ENCODE results near the gene MEOX1.

DNA sequence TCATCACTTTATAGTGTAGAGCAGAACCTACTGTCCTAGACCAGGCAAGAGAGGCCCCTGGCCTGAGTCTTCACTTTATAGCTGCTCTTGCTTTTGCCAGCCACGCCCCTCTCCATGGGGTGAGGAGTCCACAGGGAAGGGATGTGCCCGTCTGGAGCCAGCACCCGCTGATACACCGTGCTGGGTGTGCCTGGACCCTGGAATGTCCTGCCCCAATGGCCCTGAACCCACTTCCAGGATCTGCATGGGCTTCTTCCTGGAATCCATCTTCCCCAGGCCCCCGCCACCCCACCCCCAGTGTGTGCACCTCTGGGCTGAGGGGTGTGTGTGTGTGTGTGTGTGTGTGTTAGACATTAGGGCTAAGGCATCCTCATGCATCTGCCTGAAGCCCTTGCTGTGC lies 44.9 kb downstream of the MEOX1 start:
- TF ChIP-seq SIN3A (IDR thresholded peaks at IDR 0.05; ENCODE audit: borderline replicate concordance, insufficient read depth, low read length) = no peak
- TF ChIP-seq POLR2AphosphoS5 (IDR thresholded peaks at IDR 0.05; ENCODE audit: low read depth, low read length) = no peak
